Measurements from ENCODE around the gene DPYSL3.

Gene DPYSL3

DNA sequence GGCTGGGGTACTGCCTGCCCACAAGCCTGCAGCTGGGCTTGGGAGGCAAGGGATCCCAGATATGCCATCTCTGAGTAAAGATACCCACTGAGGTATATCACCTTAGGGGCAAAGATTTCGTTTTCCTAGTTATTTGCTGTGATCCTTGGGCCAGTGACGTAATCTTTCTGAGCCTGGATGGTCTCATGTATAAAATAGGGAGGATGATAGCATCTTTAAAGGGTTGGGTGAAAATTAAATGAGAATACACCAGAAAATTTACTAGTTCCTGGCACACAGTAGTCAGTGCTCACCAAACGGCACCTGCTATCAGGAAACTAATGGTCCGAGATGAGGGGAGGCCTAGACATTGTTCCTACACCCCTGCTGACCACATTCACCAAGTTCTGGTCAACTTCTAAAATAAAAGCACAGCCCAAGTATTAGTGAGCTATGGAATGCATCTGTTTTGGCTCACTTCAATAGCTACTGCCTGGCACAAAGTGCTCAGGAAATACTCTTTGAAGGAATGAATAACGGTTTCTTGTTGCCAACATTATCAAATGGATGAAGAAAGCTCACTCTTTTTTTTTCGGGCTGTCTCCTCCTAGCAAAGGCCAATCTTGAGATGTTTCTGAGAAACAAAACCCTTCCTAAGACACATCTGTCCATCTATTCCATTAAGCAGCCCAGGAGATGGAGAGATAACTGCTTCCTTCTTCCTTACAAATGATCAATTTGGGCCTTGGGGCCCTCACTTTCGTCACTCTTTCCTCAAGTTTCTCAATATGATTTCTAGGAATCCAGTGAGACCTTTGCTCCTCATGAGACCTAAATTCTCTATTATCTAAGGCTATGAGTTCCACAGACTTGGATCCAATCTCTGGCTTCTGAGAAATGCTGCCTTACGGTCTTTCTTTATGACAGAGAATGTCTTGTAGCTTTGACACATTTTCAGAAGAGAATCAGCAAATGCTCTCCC is 98.2 kb downstream of the DPYSL3 start:
- no peak overlapping the region for H2AFZ ChIP-seq (ENCODE audit: low read depth, low read length, severe bottlenecking)
- no peaks in the 10 kb centered on the region for H3K27me3 ChIP-seq (ENCODE audit: low read length)
- no peak overlapping the region for H3K4me2 ChIP-seq (ENCODE audit: low read depth, low read length, poor library complexity, severe bottlenecking)
- H3K79me2 ChIP-seq (ENCODE audit: insufficient read depth, low read length): no peaks in the 10 kb centered on the region
- TF ChIP-seq, protein P1, sequence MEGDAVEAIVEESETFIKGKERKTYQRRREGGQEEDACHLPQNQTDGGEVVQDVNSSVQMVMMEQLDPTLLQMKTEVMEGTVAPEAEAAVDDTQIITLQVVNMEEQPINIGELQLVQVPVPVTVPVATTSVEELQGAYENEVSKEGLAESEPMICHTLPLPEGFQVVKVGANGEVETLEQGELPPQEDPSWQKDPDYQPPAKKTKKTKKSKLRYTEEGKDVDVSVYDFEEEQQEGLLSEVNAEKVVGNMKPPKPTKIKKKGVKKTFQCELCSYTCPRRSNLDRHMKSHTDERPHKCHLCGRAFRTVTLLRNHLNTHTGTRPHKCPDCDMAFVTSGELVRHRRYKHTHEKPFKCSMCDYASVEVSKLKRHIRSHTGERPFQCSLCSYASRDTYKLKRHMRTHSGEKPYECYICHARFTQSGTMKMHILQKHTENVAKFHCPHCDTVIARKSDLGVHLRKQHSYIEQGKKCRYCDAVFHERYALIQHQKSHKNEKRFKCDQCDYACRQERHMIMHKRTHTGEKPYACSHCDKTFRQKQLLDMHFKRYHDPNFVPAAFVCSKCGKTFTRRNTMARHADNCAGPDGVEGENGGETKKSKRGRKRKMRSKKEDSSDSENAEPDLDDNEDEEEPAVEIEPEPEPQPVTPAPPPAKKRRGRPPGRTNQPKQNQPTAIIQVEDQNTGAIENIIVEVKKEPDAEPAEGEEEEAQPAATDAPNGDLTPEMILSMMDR (IDR thresholded peaks at IDR 0.05; ENCODE audit: insufficient read depth, low read length, poor library complexity, severe bottlenecking): no peak
- no peak for TF ChIP-seq EZH2phosphoT487 (conservative IDR thresholded peaks at IDR 0.05; ENCODE audit: low read length)
- H3K27ac ChIP-seq (ENCODE audit: low read depth, low read length): no peak overlapping the region
- H3F3A ChIP-seq (ENCODE audit: insufficient read depth): no peaks in the 10 kb centered on the region
- H3K9ac ChIP-seq (ENCODE audit: low read length): no peak overlapping the region
- H3K4me3 ChIP-seq (ENCODE audit: insufficient read depth, low read length, poor library complexity, severe bottlenecking): no peak overlapping the region
- H4K20me1 ChIP-seq (ENCODE audit: low read depth, low read length): no peaks in the 10 kb centered on the region
- no peaks in the 10 kb centered on the region for H3K9me3 ChIP-seq (ENCODE audit: insufficient read depth, low read length)
- no peaks in the 10 kb centered on the region for H3K36me3 ChIP-seq (ENCODE audit: low read length)
- no peaks in the 10 kb centered on the region for H3K9me2 ChIP-seq (replicated peaks; ENCODE audit: insufficient read depth, low read length)

DNA sequence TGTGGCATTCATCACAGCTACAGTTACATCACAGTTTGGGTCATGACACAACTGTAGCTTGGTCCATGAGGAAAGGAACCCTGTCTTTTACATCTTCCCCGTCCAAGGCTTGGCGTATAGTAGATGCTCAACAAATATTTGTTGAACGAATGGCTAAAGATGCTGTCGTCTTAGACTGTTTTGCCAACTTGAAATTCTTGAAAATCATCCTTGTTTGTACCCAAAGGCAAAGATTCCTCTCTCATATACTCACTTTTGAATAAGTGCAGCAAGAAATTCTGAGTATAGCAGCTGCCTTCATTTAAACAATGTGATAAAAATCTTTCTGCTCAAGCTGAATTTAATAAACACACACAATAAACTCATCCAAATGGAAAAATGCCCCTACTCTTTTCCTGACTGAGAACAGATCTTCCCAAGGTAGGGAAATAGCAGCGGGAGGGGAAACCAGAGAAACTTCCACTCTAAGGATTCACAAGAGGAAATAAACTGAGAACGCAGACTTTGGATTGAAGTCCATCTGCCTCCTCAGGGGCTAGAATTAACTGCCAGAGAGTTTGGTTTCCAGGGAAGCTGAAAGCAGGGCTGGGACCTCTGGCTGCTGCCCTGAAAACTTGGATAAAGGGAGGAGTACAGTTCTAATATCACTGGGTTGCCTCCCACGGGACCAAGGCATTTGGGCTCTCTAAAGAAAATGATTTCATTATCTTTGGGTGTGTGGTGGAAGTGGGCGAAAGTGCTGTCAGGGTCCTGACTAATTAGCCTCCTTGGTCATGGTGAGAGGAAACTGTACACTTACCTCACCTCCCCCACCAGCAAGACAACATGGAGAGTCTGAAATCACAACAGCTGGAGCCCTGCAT is 99.1 kb downstream of the DPYSL3 start:
- H3K36me3 ChIP-seq (ENCODE audit: low read length): no peaks in the 10 kb centered on the region
- H3F3A ChIP-seq (ENCODE audit: insufficient read depth): no peaks in the 10 kb centered on the region
- no peak overlapping the region for H3K4me2 ChIP-seq (ENCODE audit: low read depth, low read length, poor library complexity, severe bottlenecking)
- H2AFZ ChIP-seq (ENCODE audit: low read depth, low read length, severe bottlenecking): no peak overlapping the region
- H3K9ac ChIP-seq (ENCODE audit: low read length): no peak overlapping the region
- H3K4me3 ChIP-seq (ENCODE audit: insufficient read depth, low read length, poor library complexity, severe bottlenecking): no peak overlapping the region
- H3K9me3 ChIP-seq (ENCODE audit: insufficient read depth, low read length): no peaks in the 10 kb centered on the region
- no peaks in the 10 kb centered on the region for H3K27me3 ChIP-seq (ENCODE audit: low read length)
- H3K27ac ChIP-seq (ENCODE audit: low read depth, low read length): no peak overlapping the region
- H3K9me2 ChIP-seq (replicated peaks; ENCODE audit: insufficient read depth, low read length): no peaks in the 10 kb centered on the region
- no peaks in the 10 kb centered on the region for H3K79me2 ChIP-seq (ENCODE audit: insufficient read depth, low read length)
- TF ChIP-seq EZH2phosphoT487 (conservative IDR thresholded peaks at IDR 0.05; ENCODE audit: low read length): no peak
- TF ChIP-seq, protein P1 (IDR thresholded peaks at IDR 0.05; ENCODE audit: insufficient read depth, low read length, poor library complexity, severe bottlenecking): no peak
- H4K20me1 ChIP-seq (ENCODE audit: low read depth, low read length): no peaks in the 10 kb centered on the region

DNA sequence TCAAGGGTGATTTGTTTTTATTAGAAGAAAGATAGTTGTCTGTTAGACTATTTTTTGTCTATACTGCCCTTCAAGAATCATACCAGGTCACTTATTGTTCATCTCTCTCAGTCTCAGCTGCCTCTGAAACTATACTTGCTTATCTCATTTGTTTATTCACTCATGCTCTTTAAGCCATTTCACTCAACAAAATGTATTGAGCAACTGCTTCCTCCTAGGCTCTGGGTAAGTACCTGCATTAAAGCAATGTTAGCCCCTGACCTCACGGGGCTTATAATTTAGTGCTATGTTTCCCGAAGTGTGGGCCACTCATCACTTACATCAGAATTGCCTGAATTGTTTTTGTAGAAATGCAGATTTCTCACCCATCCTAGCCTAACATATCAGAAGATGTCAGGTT is 100.9 kb downstream of the DPYSL3 start:
- Histone ChIP-seq H3K36me3 (ENCODE audit: low read length) (no peaks in the 10 kb centered on the region), H3K27ac (ENCODE audit: low read depth, low read length) (no peak overlapping the region), H3K9ac (ENCODE audit: low read length) (no peak overlapping the region), H3K79me2 (ENCODE audit: insufficient read depth, low read length) (no peaks in the 10 kb centered on the region), H3K4me2 (ENCODE audit: low read depth, low read length, poor library complexity, severe bottlenecking) (no peak overlapping the region), H3K27me3 (ENCODE audit: low read length) (no peaks in the 10 kb centered on the region), H4K20me1 (ENCODE audit: low read depth, low read length) (no peaks in the 10 kb centered on the region), H2AFZ (ENCODE audit: low read depth, low read length, severe bottlenecking) (no peak overlapping the region), H3K9me2 (replicated peaks; ENCODE audit: insufficient read depth, low read length) (no peaks in the 10 kb centered on the region), H3K4me3 (ENCODE audit: insufficient read depth, low read length, poor library complexity, severe bottlenecking) (no peak overlapping the region), H3K9me3 (ENCODE audit: insufficient read depth, low read length) (no peaks in the 10 kb centered on the region), H3F3A (ENCODE audit: insufficient read depth) (no peaks in the 10 kb centered on the region)
- TF ChIP-seq, protein P1 (IDR thresholded peaks at IDR 0.05; ENCODE audit: insufficient read depth, low read length, poor library complexity, severe bottlenecking): no peak
- TF ChIP-seq EZH2phosphoT487 (conservative IDR thresholded peaks at IDR 0.05; ENCODE audit: low read length): no peak

All from SU-DHL-6 (cell line).